ENCODE results near the gene FHOD3.

DNA sequence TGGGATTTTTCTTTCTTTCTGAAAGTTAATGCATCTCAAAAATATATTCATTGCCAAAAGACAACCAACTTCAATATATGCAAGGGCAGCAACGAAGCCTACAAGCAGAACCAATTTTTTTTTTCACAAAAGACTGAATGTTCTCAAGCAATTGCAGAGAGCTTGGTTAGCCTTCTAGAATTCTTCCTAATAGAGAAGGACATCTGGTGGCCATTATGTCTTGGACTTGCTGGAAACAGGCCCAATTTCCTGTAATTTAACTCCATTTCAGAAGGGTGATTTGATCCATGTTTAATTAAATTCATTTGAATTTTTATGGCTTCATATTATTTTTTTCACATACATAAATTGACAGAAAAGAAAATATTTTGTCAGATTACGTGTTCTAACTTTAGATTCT, 323.3 kb downstream of the FHOD3 start:
- TF ChIP-seq CTCF (IDR thresholded peaks at IDR 0.05) = no peak
- no peak for TF ChIP-seq POLR2A (IDR thresholded peaks at IDR 0.05)
- no peak for TF ChIP-seq POLR2AphosphoS5 (IDR thresholded peaks at IDR 0.05)
- no peak for TF ChIP-seq EP300 (IDR thresholded peaks at IDR 0.05; ENCODE audit: low read depth)
